IMR-90 (cell line): ENCODE data around the gene PRUNE2. TPM values are rescaled to one million over a fixed set of nuclear protein-coding genes. Genes with fewer than 3 reads are reported as not detected.

Source experiments
- ATAC-seq: fragments of 200-7000 bp; cut with Tn5 transposase; 2 replicates; pipeline ENCODE4 v1.9.1; 2020; ENCODE audit warnings: low read depth, mild to moderate bottlenecking, moderate library complexity
- BruUV-seq: library from RNA; stranded (reverse); fragments of 400-500 nt; replicated peaks from 2 replicates; lab custom pipeline; 2021; lab: Mats Ljungman, UMichigan
- CTCF ChIA-PET: fragments of 300-600 bp; formaldehyde crosslinking; extraction: SDS; loops from one replicate; lab custom pipeline; 2021; ENCODE audit warnings: antibody characterized with exemption; lab: Yijun Ruan, JAX
- POLR2A ChIA-PET: fragments of 300-600 bp; sonication (Branson Sonifier 250); formaldehyde crosslinking; loops from one replicate; lab custom pipeline; 2022; ENCODE audit warnings: antibody characterized with exemption; ENCODE audit not compliant: unreplicated experiment; lab: Charles Lee
- DNase-seq: peaks from one replicate; pipeline ENCODE4 v3.0.0; 2013
- H2AFZ ChIP-seq: replicated peaks from 2 replicates; pipeline ENCODE3; 2013; ENCODE audit warnings: low read length, mild to moderate bottlenecking; ENCODE audit not compliant: poor library complexity
- H2AK5ac ChIP-seq: 2 replicates; pipeline ENCODE4 v1.6.1; 2013; ENCODE audit warnings: low read depth, low read length, inconsistent platforms
- H2AK9ac ChIP-seq: replicated peaks from 2 replicates; pipeline ENCODE3; 2013; ENCODE audit warnings: mild to moderate bottlenecking, low read depth, low read length, moderate library complexity; ENCODE audit not compliant: poor library complexity
- H2BK120ac ChIP-seq: 2 replicates; pipeline ENCODE4 v1.6.1; 2013; ENCODE audit warnings: low read depth, low read length, inconsistent platforms
- H2BK15ac ChIP-seq: 3 replicates; pipeline ENCODE4 v1.6.1; 2013; ENCODE audit warnings: low read depth, low read length, inconsistent platforms
- H2BK20ac ChIP-seq: 2 replicates; pipeline ENCODE4 v1.6.1; 2013; ENCODE audit warnings: low read depth, mild to moderate bottlenecking, inconsistent platforms, low read length, moderate library complexity
- H2BK5ac ChIP-seq: 2 replicates; pipeline ENCODE4 v1.6.1; 2013; ENCODE audit warnings: mild to moderate bottlenecking, low read depth, low read length, inconsistent platforms; ENCODE audit not compliant: poor library complexity, severe bottlenecking
- H3K14ac ChIP-seq: replicated peaks from 2 replicates; pipeline ENCODE4 v1.6.1; 2013; ENCODE audit warnings: low read depth, low read length, inconsistent platforms
- H3K18ac ChIP-seq: 2 replicates; pipeline ENCODE4 v1.6.1; 2013; ENCODE audit warnings: low read depth, low read length, control low read depth
- H3K23ac ChIP-seq: 2 replicates; pipeline ENCODE4 v1.6.1; 2013; ENCODE audit warnings: low read depth, low read length, inconsistent platforms
- H3K27ac ChIP-seq: 2 replicates; pipeline ENCODE4 v1.5.1; 2013; ENCODE audit warnings: mild to moderate bottlenecking, control low read depth, low read length; ENCODE audit not compliant: insufficient read depth
- H3K27me3 ChIP-seq: 2 replicates; pipeline ENCODE4 v1.6.1; 2013; ENCODE audit warnings: low read length; ENCODE audit not compliant: control insufficient read depth, insufficient read depth
- H3K36me3 ChIP-seq: 2 replicates; pipeline ENCODE4 v1.6.1; 2013; ENCODE audit warnings: low read length, mixed read lengths; ENCODE audit not compliant: control insufficient read depth, insufficient read depth
- H3K4ac ChIP-seq: 2 replicates; pipeline ENCODE4 v1.6.1; 2013; ENCODE audit warnings: low read depth, low read length, inconsistent platforms
- H3K4me1 ChIP-seq: 2 replicates; pipeline ENCODE4 v1.6.1; 2013; ENCODE audit warnings: low read length, mixed read lengths; ENCODE audit not compliant: control insufficient read depth, insufficient read depth
- H3K4me2 ChIP-seq: 2 replicates; pipeline ENCODE4 v1.6.1; 2013; ENCODE audit warnings: low read depth, mild to moderate bottlenecking, control low read depth, low read length, moderate library complexity
- H3K4me3 ChIP-seq: 2 replicates; pipeline ENCODE4 v1.5.1; 2013; ENCODE audit warnings: low read depth, mild to moderate bottlenecking, control low read depth, low read length, moderate library complexity; ENCODE audit not compliant: insufficient read depth
- H3K56ac ChIP-seq: 2 replicates; pipeline ENCODE4 v1.6.1; 2013; ENCODE audit warnings: low read length, inconsistent platforms; ENCODE audit not compliant: insufficient read depth; ENCODE audit errors: extremely low read depth
- H3K79me1 ChIP-seq, 2 experiments: 2 replicates each; pipeline ENCODE4 v1.6.1; 2013; ENCODE audit warnings: low read length in 2 of 2, inconsistent platforms in 1 of 2, low read depth in 1 of 2
- H3K9ac ChIP-seq: 2 replicates; pipeline ENCODE4 v1.6.1; 2013; ENCODE audit warnings: low read depth, low read length, control low read depth
- H3K9me1 ChIP-seq: 2 replicates; pipeline ENCODE4 v1.6.1; 2013; ENCODE audit warnings: low read length, inconsistent platforms; ENCODE audit not compliant: insufficient read depth
- H3K9me3 ChIP-seq: 2 replicates; pipeline ENCODE4 v1.6.1; 2013; ENCODE audit warnings: low read length; ENCODE audit not compliant: control insufficient read depth, insufficient read depth
- H4K20me1 ChIP-seq: 2 replicates; pipeline ENCODE4 v1.6.1; 2013; ENCODE audit warnings: low read length, inconsistent platforms; ENCODE audit not compliant: insufficient read depth
- H4K5ac ChIP-seq: 2 replicates; pipeline ENCODE4 v1.6.1; 2013; ENCODE audit warnings: mild to moderate bottlenecking, low read depth, low read length, control low read depth
- H4K8ac ChIP-seq, 2 experiments: 2 replicates each; pipeline ENCODE4 v1.6.1; 2013; ENCODE audit warnings: low read depth in 2 of 2, low read length in 2 of 2, control low read depth in 1 of 2, inconsistent platforms in 1 of 2
- H4K91ac ChIP-seq: 2 replicates; pipeline ENCODE4 v1.6.1; 2013; ENCODE audit warnings: low read depth, low read length, inconsistent platforms; ENCODE audit not compliant: insufficient read depth
- FOS ChIP-seq: fragments of 150-350 bp; IDR thresholded peaks from 2 replicates; pipeline ENCODE4 v1.6.1; 2016; ENCODE audit warnings: low read depth, low read length
- MAZ ChIP-seq: IDR thresholded peaks from 2 replicates; pipeline ENCODE4 v1.6.1; 2012; ENCODE audit warnings: low read depth, mild to moderate bottlenecking, low read length, improper control_type of control experiment, moderate library complexity, borderline replicate concordance
- NFE2L2 ChIP-seq: fragments of 150-350 bp; IDR thresholded peaks from 2 replicates; pipeline ENCODE4 v1.6.1; 2016; ENCODE audit warnings: low read depth, mild to moderate bottlenecking, low read length
- RFX5 ChIP-seq: IDR thresholded peaks from 2 replicates; pipeline ENCODE4 v1.8.0; 2012; ENCODE audit warnings: low read depth, mild to moderate bottlenecking, low read length, moderate library complexity
- SMC3 ChIP-seq: fragments of 150-350 bp; IDR thresholded peaks from 2 replicates; pipeline ENCODE4 v1.6.1; 2016; ENCODE audit warnings: low read depth, mild to moderate bottlenecking, antibody characterized with exemption, low read length, moderate library complexity
- WGBS, 2 experiments: methylation state at CpG; one replicate each; pipeline versions ENCODE4 v1.1.5 to v1.1.7; 2013; ENCODE audit warnings: missing lambda C conversion rate in 2 of 2; ENCODE audit not compliant: insufficient read length in 1 of 2; ENCODE audit errors: extremely low coverage in 2 of 2; 5-methylcytosine and 5-hydroxymethylcytosine counted together
- dilution Hi-C: fragments of 300-500 bp; cut with HindIII; formaldehyde crosslinking; loops from one replicate; pipeline ENCODE4 v1.14.3; 2018; ENCODE audit warnings: low sequenced_read_pairs; ENCODE audit not compliant: unreplicated experiment
- in situ Hi-C: fragments of 300-500 bp; cut with MboI; formaldehyde crosslinking; loops from 3 replicates; pipeline ENCODE4 v1.14.3; 2019; ENCODE audit warnings: low sequenced_read_pairs, inconsistent platforms, mixed read lengths
- intact Hi-C: fragments of 100-400 bp; cut with micrococcal nuclease; formaldehyde crosslinking; loops from 2 replicates; pipeline ENCODE4 v1.10.0; 2022
- polyA plus RNA-seq, 3 experiments: library from polyadenylated mRNA; depleted of rRNA; stranded (reverse); fragments of >200 nt; gene quantifications; 2 replicates each; pipeline ENCODE4 v1.2.3, GENCODE V29; 2012; ENCODE audit warnings: low replicate concordance in 1 of 3
- total RNA-seq: library from RNA; depleted of rRNA; stranded (reverse); fragments of >200 nt; gene quantifications from 2 replicates; pipeline ENCODE4 v1.2.3, GENCODE V29; 2012
- TF ChIP-seq, protein P1 (sequence below): fragments of 150-350 bp; IDR thresholded peaks from 2 replicates; pipeline ENCODE4 v1.6.1; 2016; ENCODE audit warnings: low read depth, mild to moderate bottlenecking, low read length, moderate library complexity, borderline replicate concordance

Gene PRUNE2
- total and polyA plus RNA-seq, 2 of the 4 experiments (the other 2 are of a cell fraction) = 0.70 to 1.6 TPM

DNA sequence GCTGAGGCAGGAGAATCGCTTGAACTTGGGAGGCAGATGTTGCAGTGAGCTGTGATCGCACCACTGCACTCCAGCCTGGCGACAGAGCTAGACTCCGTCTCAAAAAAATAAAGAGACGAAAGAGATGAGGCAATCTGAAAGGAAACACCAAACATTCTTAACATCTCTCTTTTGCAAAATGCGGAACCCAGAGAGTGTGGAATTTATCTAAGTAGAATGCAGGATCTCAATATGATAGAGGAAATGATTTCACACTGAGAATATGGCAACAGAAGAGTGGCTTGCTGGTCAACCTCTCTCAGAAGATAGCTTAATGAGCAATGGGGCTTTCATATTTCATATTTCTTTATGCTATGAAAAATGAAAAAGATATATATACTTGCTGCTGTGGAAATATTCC, 175.1 kb downstream of the PRUNE2 start:
- Histone ChIP-seq H3K18ac (no peak overlapping the region), H3K56ac (no peak overlapping the region), H4K91ac (no peak overlapping the region), H2BK20ac (no peak overlapping the region), H3K79me1 (no peaks in the 10 kb centered on the region), H2AFZ (no peak overlapping the region), H3K9me1 (no peaks in the 10 kb centered on the region), H2AK5ac (no peak overlapping the region), H3K4me1 (no peaks in the 10 kb centered on the region), H3K4me2 (no peak overlapping the region), H3K4ac (no peak overlapping the region), H3K27me3 (peaks cover 6% of the 10 kb centered on the region), H2BK120ac (no peak overlapping the region), H2BK15ac (no peak overlapping the region), H3K23ac (no peak overlapping the region), H2BK5ac (no peak overlapping the region), H4K8ac (no peak overlapping the region), H2AK9ac (no peak overlapping the region), H3K4me3 (no peak overlapping the region), H4K20me1 (no peaks in the 10 kb centered on the region), H3K9ac (no peak overlapping the region), H3K9me3 (no peaks in the 10 kb centered on the region), H4K5ac (no peak overlapping the region), H3K14ac (no peak overlapping the region), H3K27ac (no peak overlapping the region), H3K36me3 (no peaks in the 10 kb centered on the region)
- ATAC-seq = no peak
- intact Hi-C loops = no loop called here
- no TSS peak for BruUV-seq
- ChIA-PET POLR2A (no interaction called here), CTCF (no interaction called here)
- WGBS, 2 experiments = no CpG with 5 or more reads among the region's 6 CpGs
- dilution Hi-C loops = no loop called here
- DNase-seq = no peak
- in situ Hi-C loops = no loop called here
- TF ChIP-seq, protein P1, sequence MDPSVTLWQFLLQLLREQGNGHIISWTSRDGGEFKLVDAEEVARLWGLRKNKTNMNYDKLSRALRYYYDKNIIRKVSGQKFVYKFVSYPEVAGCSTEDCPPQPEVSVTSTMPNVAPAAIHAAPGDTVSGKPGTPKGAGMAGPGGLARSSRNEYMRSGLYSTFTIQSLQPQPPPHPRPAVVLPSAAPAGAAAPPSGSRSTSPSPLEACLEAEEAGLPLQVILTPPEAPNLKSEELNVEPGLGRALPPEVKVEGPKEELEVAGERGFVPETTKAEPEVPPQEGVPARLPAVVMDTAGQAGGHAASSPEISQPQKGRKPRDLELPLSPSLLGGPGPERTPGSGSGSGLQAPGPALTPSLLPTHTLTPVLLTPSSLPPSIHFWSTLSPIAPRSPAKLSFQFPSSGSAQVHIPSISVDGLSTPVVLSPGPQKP = no peak
- TF ChIP-seq MAZ = no peak
- no peak for TF ChIP-seq FOS
- no peak for TF ChIP-seq SMC3
- no peak for TF ChIP-seq NFE2L2
- TF ChIP-seq RFX5 = no peak
